Measurements from ENCODE around the gene TNS3.

Gene TNS3

DNA sequence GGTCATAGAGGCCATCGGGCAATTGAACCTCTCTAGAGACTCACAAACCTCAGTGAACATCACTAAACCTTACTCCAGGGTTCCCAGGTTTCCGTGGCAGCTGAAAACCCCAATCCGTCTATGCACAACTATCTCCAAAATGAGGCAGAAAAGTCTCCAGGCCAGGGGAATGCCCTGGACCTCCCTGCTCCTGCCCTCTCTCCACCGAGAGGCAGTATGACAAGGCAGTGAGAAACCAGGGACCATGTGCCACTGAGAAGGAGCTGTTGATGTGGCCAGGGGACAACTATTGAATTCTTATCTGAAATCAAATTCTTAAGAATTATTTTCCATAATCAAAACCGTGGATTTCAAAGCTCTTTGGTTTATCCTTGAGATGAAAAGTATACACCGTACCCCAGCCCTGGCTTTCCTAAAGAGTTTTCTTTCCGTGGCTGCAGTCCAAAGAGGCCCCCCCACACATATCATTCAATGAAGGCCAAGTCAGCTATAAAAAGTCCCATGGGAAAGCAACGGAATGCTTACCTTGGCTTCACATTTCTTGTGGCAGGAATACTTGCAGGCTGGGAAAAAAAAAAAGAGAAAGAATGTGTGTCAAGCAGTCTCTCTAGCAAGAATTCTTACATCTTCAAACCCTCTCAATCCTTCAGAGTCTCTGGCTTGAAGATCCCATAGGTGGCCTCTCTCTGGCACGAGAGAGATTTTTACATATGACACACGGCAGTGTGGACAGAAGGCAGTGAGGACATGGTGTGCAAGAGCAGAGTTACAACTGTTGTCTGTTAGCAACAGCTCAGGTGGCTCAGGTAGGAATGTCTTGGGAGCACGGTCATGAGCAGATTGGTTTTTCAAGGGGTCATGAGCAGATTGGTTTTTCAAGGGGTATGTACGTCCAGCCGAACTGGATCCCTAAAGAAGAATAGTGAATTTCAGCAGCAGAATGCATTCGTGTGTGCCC is 75.2 kb downstream of the TNS3 start:
- DNase-seq (ENCODE audit: low read depth, low spot score): no peak

DNA sequence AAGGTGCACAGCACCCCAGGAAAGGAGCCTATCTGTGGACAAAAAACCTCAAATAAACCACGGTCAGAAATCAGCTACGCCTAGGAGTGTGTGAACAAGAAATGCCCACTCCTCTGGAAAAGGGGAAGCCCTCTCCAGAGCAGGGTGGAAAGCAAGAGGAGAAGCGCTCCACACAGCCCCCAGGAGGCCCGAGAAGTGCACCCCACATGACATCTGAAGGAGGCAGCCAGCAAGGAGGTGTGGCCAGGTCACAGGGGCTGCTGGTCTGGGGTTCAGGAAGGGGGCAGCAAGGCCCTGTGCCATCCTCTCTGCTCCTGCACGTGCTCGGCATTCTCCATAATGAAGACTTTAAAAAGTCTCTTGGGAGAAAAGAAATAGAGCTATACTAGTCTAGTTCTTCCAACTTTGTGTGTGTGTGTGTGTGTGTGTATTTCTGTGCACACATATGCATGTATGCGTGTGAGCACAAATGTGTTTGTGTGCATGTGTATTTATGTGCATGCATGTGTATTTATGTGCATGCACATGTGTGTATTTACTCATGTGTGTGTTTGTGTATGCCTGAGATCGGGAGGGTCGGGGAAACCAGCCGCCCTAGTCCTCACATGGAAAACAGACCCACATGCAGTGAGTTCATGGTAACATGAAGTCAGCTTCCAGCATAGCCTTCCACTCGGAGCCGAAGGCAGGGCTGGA is 76.5 kb downstream of the TNS3 start:
- DNase-seq (ENCODE audit: low read depth, low spot score): no peak

DNA sequence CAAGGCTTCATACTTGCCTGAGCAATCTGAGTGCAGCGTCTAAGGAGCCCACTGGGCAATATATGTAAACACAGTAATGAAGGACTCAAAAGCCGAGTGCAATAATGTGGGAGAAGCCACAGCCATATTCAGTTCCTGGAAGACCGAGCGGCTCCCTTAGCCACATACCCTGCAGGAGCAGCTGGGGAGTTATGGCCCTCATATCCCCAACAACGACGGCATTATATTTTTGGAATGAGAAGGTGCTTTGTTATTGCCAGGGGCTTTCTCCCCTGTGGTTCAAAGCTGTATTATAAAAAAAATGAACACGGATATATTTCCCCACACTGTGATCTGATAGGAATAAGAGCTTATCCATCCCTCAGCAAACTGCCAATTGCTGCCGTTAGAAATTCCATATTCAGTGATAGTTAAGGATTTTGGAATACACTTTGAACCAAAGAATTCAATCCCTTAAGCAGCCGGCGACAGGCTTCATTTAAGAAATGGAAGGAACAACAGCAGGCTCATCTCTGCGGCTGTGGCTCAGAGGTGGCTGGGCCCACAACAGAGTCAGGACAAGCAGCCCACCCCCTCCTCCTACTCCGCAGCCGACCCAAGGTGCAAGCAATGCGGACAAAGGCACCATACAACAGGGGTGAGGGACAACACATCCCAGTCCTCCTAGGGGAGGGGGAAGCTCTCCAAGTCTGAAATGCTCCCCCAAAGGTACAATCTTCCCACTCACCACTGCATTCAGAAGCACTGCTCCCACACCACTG is 77.2 kb downstream of the TNS3 start:
- no peak for DNase-seq (ENCODE audit: low read depth, low spot score)

DNA sequence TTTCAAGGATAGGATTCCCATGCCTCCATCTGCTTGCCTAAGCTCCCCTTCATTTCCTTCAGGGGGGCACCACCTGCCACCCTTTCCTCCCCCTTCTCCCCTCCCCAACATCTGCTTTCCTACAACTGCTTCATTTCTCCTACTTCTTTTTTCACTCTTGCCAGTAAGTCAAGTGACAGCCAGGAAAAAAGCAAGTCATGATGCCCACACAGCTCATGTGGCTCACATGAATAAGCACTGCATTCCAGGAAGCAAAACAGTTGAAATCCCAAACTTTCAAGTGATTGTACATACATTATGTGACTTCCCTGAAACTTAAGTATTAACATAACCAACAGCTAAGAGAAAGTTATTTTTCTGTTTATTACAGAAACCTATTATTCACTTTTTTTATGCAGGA is 78.6 kb downstream of the TNS3 start:
- DNase-seq (ENCODE audit: low read depth, low spot score): no peak

DNA sequence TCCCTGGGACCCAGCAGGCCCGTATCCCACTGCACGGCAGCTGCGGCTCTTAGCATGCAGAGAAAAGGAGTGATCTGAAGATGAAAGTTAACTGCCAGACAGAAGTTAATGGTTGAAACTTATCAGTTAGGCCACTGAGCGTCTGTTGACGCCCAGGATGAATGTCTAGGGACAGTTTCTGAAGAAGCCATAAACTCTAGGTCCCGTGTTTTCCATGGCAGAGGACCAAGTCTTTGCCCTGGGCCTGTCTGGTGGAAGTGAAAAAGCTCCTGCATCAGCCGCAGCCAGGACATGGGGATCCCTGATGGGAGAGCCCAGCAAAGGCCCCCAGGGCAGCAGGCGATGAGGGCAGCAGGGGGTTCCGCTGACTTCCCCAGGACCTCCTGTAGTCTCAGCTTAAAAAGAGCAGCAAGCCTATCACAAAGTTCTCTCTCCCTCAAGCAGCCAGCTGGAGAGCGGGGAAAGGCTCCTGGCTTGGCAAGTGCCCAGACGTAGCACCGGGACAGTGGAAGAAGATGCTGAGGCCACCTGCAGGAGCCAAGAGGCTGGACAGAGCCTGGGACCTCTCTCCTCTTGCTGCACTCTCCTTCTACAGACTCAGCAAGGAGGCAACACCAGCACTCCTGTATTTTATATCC is 79.6 kb downstream of the TNS3 start:
- no peak for DNase-seq (ENCODE audit: low read depth, low spot score)

DNA sequence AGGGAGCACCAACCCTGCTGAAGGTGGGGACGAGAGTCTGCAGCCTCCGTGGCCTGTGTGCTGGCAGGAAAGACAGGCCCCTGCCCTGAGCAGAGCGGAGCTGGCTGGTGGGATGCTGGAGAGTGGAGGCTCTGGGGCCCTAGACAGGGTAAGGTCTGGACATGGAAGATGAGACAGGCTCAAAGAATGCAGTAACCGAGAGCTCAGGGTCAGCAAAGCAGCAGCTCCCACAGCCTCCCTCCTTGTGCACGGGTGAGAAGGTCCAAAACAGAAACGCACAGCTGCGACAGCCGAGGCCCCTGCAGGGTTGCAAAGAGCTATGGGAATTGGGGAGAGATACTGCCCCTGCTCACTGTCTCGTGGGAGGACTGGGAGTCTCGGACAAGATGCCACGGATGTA is 80.5 kb downstream of the TNS3 start:
- DNase-seq (ENCODE audit: low read depth, low spot score): no peak

DNA sequence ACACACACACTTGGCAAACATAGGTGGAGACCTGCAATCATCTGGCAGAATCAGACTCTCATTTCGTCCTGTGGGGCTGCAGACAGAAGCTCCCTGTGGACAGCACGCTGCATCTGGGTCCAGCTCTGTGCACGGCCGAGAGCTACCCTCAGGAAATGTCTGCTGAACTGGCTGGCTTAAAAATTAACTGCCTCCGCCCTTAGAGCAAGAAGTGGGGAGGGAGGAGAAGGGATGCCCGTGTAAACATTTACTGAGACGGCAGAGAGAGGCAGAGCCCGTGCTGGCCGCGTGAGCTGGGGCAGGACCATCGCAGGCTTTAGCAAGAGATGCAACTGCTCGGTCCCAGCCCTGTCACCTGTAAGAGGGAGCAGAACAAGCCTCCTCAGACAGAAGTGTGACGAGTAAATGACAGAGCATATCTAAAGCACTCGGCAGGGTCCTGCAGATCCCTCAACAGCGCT is 81.8 kb downstream of the TNS3 start:
- no peak for DNase-seq (ENCODE audit: low read depth, low spot score)

DNA sequence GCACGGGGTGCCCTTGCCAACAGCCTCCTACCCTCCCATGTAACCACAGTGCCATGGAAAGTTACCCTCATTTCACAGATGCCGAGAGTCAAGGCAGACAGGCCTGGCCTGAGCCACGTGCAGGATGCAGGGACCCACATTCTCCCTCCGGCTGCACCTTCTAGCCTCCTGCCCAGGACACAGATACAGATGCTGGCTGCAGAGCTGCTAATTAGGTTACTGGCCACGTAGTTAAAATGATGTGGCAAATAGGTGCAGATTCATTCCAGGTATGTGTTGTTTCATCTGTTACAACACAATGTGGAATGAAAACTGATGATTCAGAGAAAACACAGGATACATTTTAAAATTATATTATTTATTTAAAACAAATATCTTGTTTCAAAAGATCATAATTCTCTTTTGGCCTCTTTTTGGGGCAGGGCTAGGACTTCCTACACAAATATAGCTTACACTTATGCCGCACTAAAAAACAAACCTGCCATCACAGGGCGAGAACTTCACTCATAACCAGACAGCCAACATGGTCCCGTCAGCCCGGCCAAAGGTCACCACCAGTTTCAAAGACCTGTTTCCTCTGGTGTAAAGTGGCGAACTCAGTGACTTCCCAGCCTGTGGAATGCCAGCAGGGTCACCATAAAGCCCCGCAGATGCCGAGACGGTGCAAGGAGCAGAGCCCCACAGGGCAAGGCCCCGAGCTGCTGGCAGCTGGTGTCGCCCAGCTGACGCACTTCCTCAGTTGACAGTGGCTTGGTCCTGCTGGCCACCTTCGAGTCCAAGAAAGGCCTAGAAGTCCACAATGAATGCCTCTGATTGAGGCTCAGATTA is 83.5 kb downstream of the TNS3 start:
- DNase-seq (ENCODE audit: low read depth, low spot score): no peak

DNA sequence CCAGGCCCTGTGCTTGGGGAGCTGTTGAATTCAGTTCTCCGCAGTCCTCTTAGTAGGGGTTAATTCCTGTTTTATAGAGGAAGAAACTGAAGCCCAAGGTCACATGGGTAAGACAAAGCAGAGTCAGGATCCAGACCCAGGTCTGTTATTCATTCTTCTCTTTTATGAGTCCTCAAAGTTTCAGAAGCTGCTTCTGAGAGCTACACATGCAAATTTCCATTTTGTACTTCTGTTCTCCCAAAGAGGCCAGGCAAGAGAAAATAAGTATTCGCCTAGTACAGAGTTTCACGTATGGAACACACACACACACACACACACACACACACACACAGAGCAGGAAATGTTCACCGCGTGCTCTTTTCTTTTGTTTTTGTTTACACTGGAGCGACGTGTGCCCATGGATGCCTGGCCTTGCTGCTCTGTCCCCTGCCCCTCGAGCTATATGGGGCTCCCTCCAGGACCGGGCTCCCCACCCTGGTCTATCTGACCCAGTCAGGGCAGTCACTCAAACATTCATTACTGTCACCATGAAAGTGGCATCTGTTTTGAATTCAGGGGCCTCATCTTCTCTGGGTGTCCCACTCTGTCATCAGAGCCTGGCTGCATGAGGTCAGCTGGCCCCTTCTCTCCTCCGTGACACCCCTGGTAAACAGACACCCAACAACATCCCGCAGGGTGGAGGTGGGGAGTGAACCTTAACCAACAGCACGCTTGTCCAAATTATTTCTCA is 84.4 kb downstream of the TNS3 start:
- no peak for DNase-seq (ENCODE audit: low read depth, low spot score)

DNA sequence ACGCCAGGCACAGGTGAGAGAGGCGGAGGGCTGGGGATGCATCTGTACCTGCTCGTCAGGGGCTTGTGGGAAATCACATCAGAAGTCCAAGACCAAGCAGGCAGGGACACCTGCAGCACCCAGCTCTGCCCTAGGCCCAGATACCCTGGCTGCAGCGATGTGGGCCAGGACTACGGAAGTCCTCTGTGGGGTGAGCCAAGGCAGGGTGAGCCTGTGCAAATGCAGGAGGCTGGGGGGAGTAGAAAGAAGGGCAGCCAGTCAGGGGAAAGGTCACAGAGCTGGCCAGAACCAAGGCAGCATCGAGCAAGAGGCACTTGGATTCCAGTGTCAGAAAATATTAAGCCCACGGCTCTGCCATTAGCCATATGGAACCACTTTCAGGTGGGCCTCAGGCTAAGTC is 85.2 kb downstream of the TNS3 start:
- DNase-seq (ENCODE audit: low read depth, low spot score): no peak

DNA sequence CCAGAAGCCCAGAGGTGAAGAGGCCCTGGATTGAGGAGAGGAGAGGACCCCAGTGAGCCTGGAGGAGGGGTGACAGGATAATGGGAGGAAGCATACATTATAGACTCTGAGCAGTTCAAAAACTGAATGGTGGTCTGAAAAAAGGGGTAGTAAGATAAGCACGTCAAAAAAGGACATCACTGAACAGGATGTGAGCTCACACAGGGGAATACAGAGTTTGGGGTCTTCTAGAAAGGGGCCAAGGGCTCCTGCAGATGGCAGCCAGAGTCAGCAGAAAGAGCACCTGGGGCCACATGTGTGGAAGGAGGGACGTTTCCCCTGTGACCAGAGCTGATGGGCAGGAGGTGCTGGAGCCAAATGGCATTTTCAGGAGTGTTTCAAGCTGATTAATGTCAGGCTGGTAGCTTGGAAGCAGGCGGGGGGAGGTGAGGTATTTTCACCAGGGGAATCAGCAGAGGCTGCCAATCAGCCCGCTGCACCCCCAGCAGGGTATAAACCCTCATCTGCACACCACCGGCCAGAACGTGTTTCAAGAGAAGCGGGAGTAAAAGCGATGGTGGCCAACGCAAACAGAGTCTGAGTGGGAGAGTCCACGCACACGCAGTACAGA is 85.8 kb downstream of the TNS3 start:
- no peak for DNase-seq (ENCODE audit: low read depth, low spot score)

DNA sequence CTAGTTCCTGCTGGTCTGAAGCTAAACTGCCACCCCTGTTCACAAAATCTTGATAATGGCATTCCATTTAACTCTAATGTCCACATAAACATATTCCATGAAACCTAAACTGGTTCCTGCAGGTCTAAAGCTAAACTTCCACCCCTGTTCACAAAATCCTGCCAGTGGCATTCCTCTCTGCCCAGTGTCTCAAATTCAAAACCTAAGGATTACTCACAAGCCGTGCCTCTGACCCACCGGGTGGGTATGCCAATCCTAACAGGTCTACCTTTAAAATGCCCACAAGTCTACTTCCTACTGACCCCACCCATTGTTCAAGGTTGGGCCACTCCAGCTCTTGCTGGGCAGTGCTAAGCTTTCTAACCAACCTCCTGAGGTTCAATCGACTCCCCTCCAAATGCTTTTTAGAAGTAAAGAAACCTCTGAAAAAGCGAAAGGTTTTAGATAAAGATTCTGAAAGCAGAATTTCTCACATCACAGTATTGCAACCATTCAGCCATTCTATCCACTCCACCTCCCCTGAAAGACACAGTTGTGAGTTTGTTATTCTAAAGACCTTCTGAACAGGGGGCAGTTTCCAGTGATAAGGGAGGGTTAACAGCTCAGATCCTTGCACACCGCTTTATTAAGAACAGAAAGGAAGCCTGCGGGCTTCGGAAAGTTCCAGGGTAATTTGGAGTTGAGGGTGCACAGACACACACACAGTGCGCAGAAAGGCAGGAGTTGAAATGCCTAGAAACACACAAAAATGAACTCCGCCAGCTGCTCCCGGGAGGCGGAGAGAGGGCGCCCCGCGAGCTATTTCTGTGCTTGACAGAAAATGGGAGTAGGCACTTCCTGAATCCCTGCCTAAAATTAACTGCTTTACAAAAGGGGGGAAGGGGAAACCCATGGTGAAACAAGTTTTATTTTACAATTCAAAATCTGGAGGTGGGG is 87.7 kb downstream of the TNS3 start:
- DNase-seq (ENCODE audit: low read depth, low spot score): no peak

DNA sequence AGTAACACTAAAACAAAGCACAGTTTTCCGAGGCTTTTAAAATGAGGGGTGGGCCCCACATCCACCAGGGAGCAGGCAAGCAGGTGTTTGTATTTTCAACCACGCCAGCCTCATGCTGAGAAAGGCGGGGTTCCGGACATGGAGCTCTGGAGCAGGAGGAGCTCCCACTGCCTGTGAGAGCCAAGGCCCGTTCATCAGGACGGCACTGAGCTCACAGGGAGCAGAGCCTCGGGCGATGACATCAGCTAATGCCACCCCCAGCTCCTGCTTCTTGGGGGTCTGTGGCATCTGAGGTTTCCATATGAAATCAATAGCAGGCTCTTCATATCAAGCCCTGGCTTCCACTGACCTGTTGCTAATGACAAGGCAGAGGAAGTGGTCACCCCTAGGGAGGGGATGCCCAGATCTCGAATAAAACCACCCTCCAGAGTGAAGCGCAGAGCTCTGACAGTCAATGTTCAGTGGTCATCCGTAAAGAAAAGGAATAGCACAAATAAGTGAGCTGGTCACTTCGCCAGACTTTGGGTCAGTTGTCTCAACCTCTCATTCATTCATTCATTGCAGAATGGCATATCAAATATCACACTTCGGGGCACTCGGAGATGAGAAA is 89.1 kb downstream of the TNS3 start:
- no peak for DNase-seq (ENCODE audit: low read depth, low spot score)

DNA sequence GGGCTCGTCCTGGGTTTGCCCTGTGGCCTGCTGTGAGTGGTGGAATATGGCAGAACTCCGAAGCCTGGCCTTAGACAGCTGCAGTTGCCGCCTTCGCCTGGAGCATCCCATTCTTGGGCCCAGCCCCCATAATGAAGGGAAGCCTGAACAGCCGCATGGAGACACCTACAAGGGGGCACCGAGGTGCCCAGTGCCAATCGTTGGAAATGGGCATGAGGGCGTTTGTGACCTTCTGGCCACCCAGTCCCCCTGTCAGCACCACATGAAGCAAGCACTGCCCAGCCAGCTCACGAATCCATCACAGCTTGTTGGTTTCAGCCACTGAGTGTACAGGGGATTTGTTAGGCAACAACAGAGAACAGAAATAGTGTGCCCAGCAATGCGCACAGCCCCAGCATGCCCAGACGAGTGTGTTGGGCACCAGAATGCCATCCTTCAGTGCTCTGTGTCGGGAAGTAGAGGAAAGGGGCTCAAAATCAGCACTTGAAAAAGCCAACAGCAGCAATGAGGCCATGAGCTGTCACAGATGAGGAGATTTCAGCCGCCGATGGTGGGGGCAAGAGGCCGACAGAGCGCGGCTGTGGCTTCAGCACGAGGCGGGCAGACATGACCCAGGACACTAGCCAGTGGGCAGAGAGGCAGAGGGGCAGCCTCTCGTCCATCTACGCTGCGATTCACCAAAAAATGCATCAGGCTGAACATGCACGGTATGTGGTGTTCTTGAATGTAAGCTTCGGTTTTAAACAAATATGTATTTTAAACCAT is 91.2 kb downstream of the TNS3 start:
- no peak for DNase-seq (ENCODE audit: low read depth, low spot score)

DNA sequence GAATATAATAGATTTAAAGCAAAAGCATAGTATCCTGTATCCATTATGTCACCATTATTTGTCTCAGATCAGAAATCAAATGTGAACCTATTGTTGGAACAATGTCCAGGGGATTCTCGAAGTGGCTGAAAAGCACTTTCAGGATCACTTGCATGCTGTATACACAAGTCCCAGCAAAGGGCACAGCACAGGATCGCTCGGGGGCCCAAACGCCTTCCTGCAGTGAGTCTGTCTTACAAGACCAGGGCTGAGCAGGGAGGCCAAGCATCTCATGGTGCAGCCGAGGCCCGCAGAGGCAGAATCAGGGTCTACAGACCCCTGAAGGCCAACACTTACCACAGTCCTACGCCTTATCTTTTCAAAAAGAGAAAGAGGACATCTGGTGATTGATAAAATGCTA is 92.3 kb downstream of the TNS3 start:
- no peak for DNase-seq (ENCODE audit: low read depth, low spot score)

DNA sequence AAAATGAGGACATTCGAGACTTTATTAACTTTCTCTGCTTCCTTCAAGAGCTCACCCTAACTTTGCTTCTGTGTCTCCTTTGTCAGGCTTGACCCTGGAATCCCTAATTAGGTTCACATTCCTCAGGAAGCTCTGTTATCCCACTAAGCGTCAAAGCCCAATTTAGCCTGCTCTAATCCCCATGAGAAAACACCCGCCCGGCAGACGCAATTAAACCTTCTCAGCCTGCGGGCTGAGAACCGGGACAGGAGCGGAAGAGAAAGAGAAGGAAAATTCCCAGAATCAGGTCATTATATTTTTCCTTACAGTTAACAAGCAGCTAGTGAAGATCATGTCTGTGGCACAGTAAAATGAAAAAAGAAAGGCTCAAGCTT is 93.0 kb downstream of the TNS3 start:
- DNase-seq (ENCODE audit: low read depth, low spot score): no peak

DNA sequence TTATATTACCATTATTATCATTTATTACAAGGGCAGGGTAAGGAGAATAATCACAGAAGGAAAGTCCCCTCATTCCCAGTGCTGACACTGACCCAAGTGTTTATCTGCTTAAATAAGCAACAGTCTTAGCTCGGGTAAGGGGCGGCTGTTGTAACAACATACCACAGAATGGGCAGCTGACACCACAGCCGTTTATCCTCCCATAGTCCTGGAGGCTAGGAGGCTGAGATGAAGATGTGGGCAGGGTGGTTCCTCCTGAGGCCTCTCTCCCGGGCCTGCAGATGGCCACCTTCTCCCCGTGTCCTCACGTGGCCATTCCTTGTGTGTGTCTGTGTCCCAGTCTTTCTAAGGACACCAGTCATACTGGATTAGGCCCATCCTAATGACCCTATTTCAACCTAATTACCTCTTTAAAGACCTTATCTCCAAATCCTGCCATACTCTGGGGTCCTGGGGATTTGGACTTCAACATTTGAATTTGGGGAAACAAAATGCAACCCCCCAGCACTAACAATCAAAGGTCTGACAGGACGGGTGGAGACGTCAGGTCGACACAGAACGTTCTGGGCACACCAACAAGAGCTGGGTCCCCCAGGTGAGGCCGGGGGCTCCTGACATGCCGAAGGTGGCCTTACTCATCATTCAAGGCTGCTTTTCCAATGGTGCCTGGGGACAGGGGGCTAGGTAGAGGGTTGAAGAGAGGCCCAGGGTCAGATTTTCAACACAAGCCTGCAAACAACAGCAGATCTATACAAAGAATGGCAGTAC is 93.5 kb downstream of the TNS3 start:
- DNase-seq (ENCODE audit: low read depth, low spot score): no peak

All from activated naive CD8-positive, alpha-beta T cell treated with anti-CD3 and anti-CD28 coated beads, Interleukin-2, amount 50 U/mL, for 16 hours (primary cell).